COLO668 (cell line): Measurements from ENCODE around the gene NFE2L2.
A peak's percentile ranks its signal among the peaks of the same experiment; 100 is the strongest.
"Not testable (repeated sequence)": the region's sequence is repeated elsewhere in the genome, so short reads cannot be mapped to it uniquely, and the experiment has no call there.

Experiments used
- DNase-seq: peaks from one replicate; lab custom pipeline; 2025; ENCODE audit not compliant: unreplicated experiment; lab: John Stamatoyannopoulos, UW

The NFE2L2 gene

DNA sequence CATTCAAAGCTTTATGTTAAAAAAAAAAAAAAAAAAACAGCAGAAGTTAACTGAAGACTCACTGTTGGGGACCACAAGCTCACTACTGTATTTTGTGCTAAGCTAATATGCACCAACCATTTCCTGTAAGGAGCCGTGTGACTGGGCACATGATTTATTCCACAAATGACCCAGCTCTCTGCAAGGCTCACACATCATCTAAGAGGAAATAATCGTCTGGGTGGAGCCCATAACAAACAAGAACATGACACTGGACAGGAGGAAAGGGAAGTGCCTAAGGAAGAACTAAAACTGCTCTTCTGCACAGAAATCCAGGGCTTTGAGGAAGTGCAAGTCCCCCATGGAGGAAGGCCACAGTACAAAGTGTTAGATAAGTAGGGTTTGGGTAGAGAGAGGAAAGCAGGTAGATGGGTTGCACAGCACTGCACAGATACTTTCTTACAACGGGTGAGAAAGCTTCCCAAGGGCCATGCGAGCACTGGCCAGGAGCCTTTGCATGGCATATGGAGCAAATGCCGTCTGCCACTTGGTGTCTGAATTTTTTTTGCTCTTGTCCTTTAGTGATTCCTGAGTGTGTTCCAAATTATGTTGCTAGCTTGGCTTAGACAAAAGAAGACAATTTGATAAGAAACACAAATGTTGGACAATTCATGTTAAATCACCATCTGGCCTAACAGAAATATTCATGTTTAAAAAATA, 24.4 kb downstream of the NFE2L2 start:
- DNase-seq, result peak; percentile 34

GRCh38 chr2:177239053-177239452, 25.5 kb downstream of the NFE2L2 start:
- DNase-seq, result no peak

GRCh38 chr2:177237932-177238331, 26.6 kb downstream of the NFE2L2 start:
- no peak for DNase-seq

DNA sequence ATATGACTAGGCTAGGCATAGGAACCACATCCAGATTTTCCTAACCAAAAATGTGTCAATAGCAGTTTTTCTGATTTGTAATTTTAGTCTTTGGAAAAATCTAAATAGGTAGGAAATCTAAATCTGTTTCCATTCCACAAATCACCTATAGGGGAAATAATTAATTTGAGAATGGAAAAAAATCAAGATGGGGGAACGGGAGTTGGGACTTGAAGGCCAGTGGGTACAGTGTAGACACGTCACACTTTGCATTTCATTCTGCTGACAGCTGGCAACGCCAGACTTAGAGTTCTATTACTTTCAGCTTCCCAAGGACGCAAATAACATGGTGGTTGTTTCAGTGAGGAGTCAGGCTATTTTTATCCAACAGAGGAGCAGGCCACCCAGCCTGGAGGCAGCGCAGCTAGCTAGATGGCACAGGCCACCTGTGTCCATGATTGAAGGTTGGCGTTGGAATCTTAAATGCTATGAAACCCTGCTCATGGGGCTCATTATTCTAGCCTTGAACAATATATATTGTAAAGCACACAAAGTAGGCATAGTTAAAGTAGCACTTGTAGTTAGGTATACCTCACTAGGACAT, 28.6 kb downstream of the NFE2L2 start:
- DNase-seq, result no peak

DNA sequence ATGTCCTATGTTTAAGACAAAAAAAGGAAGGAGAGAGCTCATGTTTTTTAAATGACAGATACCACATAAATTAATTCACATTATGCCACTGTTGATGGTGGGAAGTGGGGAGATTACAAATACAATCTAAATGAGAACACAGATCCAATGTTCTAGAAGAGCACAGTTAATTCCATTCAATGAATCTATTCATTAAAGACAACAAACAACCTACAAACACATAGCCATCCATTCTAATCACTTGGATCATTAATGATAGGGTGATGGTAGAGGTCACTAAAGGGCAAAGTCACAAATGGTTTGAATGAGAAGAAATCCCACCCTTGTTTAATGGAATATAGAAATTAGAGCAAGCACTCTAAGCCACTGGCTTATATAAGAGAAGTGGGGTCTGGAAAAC, 30.3 kb downstream of the NFE2L2 start:
- no peak for DNase-seq

GRCh38 chr2:177232098-177232704, 32.3 kb downstream of the NFE2L2 start:
- no peak for DNase-seq

DNA sequence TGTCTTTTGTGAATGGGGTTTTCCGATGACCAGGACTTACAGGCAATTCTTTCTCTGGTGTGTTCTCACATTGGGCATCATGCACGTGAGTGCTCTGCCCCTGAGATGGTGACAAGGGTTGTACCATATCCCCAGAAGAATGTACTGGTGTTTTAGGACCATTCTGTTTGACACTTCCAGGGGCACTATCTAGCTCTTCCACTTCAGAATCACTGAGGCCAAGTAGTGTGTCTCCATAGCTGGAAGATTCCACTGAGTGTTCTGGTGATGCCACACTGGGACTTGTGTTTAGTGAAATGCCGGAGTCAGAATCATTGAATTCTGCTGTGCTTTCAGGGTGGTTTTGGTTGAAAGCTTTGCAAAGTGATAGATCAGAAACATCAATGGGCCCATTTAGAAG, 33.3 kb downstream of the NFE2L2 start:
- no peak for DNase-seq

GRCh38 chr2:177229442-177230242, 34.9 kb downstream of the NFE2L2 start:
- no peak for DNase-seq

DNA sequence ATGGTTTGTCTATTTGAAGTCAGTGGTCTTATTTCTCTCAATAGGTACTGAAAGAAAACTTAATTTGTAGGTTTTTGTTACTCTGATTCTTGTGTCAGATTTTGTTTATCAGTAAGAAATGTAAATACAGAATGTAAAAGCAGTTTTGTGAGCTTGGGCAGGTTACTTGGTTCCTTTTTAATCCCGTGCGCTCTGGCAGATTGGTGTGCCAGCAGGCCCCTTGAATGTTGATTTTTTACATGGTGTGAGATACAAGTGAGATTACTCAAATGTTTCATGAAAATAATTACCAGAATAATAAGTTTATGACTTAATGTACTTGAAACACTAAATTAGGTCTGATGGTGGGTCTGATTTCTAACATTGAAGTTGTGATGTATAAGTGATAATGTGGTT, 38.6 kb downstream of the NFE2L2 start:
- DNase-seq, result no peak

GRCh38 chr2:177223436-177223835, 41.1 kb downstream of the NFE2L2 start:
- not testable (repeated sequence) for DNase-seq

- DNase-seq, result no peak
Measured at GRCh38 chr2:177221970-177222369, 42.6 kb downstream of the NFE2L2 start.

DNA sequence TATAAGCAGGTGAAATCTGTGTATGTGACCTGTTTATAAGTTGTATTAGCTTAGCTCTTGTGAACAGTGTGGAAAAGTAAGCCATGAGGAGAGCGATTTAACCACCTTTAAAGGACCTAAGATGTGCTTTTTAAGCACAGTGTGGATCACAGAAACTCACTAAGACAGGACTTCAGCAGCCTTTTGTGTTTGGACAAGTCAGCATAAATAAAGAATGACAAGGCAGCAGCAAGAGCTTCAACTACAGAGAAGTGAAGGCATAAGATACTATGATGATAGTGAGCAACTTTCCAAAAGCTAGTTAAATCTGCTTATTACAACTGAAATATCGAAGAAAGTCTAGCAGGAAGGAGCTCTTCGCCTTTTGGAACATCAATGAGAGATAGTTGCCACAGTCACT, 43.0 kb downstream of the NFE2L2 start:
- DNase-seq, result no peak

GRCh38 chr2:177219787-177220186, 44.7 kb downstream of the NFE2L2 start:
- not testable (repeated sequence) for DNase-seq

DNA sequence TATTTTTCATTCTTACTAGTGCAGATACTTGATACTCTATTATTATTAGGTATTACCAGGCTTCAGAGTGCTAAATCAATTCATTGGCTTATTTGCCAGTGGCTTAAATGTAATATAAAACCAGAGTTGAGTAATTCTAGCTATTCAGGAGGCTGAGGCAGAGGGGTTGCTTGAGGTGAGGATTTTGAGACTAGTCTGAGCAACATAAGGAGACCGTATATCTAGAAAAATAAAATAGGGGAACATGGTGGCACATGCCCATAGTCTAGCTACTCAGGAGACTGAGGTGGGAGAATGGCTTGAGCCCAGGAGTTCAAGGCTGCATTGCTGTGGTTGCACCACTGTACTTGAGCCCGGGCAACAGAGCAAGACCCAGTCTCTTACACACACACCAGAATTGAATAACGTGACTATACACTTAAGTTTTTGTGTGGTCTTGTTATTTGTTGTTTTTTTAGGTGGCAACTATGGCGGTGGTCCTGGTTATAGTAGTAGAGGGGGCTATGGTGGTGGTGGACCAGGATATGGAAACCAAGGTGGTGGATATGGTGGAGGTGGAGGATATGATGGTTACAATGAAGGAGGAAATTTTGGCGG, 47.2 kb downstream of the NFE2L2 start:
- no peak for DNase-seq

DNA sequence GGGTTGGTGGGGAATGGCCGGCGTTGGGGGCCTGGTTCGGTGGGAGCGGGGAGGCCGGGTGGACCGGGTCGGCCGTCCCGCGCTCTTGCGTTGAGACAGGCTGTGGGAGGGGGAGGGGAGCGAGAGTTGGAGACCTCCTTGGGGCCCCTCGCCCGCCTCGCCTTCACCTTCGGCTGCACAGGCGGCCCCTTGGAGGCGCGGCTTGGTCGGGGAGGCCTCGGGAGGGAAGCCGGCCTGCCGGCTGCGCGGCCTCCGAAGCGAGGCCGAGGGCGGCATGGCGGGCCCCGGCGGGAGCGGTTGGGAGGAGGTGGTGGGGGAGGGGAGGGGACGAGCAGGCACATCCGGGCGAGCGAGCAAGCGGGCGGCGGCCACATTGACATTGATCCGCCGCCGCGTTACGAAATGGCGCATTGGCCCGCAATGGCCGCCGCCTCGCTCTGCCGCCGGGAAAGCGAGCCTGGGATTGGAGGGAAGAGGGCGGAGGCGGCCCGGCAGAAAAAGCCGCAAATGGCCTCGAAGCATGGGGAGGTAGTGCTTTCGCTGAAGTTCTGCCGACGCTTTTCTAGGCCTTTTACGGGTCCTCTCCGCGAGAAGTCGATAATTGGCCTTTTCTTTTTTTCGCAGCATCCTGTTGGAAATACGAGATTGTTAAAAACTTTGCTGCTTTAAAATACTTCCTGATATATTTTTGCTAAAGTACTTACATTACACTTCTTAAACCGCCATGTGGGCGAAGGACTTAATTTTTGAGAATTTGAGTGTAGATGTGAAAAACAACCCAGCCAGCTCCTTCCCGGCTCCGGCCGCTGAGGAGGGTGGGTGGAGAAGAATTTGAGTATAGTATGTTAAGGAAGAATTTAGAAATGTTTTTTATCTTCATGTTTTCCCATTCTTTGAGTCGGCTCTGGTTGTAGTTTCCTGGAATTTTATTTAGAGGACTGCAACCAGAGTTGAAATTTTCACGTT, 51.4 kb downstream of the NFE2L2 start:
- DNase-seq, result peak; percentile 95

GRCh38 chr2:177212106-177212890, 52.2 kb downstream of the NFE2L2 start, which contains the start of gene HNRNPA3:
Gene HNRNPA3 (plus strand): TSS chr2:177212794. CDS start chr2:177212800, 6 bp downstream.
- peak; percentile 99 for DNase-seq

DNA sequence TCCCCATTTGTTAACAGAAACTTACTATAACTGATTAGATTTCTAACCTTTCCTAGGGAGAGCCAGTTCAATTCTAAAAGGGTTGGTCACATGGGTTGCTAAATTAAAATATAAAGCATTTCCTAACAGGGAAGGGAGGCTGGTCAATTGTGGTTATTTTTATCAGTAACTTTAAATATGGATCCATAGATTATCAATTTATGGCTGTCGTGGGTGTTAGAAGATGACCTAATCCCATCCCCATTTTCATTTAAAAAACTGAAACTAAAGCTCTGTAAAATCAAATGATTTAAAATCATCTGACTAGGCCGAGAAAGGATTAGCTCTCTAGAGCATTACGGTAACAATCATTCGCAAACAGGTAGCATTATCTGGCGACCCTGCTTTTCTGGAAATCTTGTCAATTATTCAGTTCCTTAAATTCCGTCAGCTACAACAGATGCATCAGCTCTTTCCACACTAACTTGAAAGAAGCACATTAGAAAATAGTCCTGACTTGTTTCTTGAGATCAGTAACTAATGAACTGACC, 52.9 kb downstream of the NFE2L2 start:
- DNase-seq, result no peak

DNA sequence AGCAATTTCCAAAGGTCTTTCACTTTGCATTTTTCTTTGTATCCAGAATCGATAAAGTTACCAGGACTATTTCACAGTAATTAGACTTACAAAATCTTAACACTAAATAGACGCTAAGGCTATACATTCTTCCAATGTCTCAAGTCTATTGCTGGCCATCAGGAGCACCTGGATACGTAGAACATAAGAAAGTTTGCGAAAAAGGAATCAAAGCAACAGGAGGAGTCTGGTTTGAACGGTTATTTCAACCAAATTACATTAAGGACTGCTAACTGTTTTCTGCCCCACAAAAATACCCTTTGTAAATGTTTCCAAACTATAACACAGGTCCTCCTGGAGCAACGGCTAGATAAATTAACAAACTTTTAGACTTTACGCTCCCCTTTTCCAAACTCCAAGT, 53.4 kb downstream of the NFE2L2 start:
- no peak for DNase-seq

GRCh38 chr2:177207101-177207500, 57.4 kb downstream of the NFE2L2 start:
- no peak for DNase-seq
